Activated CD4-positive, alpha-beta T cell treated with anti-CD3 and anti-CD28 coated beads, Interleukin-2, amount 50 U/mL, for 24 hours (primary cell): Measurements from ENCODE around the gene SCRG1.
A peak's percentile ranks its signal among the peaks of the same experiment; 100 is the strongest.

Experiments used
- DNase-seq, 2 donors: peaks; one replicate each; pipeline ENCODE4 v3.0.0-alpha.2; 2020; ENCODE audit warnings: low read depth in 1 of 2, low spot score in 1 of 2

The SCRG1 gene

GRCh38 chr4:173411106-173411693 lies 12.3 kb upstream of the SCRG1 start:
- no peak for DNase-seq

- DNase-seq, result no peak
These were observed 11.2 kb upstream of the SCRG1 start for GRCh38 chr4:173410079-173410478.

GRCh38 chr4:173405840-173406606 lies 7.1 kb upstream of the SCRG1 start:
- no peak for DNase-seq

- DNase-seq, result no peak
These were observed 5.5 kb upstream of the SCRG1 start for GRCh38 chr4:173404296-173404865.

GRCh38 chr4:173403051-173403450 lies 4.1 kb upstream of the SCRG1 start:
- DNase-seq, result no peak

GRCh38 chr4:173401063-173401462 lies 2.1 kb upstream of the SCRG1 start:
- no peak for DNase-seq

GRCh38 chr4:173398220-173398619 lies 696 bp downstream of the SCRG1 start:
- no peak for DNase-seq

- no peak for DNase-seq
These were observed 1.3 kb downstream of the SCRG1 start for GRCh38 chr4:173397604-173398003.

GRCh38 chr4:173391701-173392100 lies 7.2 kb downstream of the SCRG1 start:
- no peak for DNase-seq

GRCh38 chr4:173386751-173387150 lies 12.2 kb downstream of the SCRG1 start:
- no peak for DNase-seq

GRCh38 chr4:173382349-173382748 lies 16.6 kb downstream of the SCRG1 start:
- DNase-seq, result no peak

GRCh38 chr4:173381610-173382009 lies 17.3 kb downstream of the SCRG1 start:
- DNase-seq, result no peak

- no peak for DNase-seq
These were observed 17.9 kb downstream of the SCRG1 start for GRCh38 chr4:173380987-173381386.

- DNase-seq, result no peak
These were observed 19.0 kb downstream of the SCRG1 start for GRCh38 chr4:173379929-173380328.

GRCh38 chr4:173374588-173374987 lies 24.3 kb downstream of the SCRG1 start:
- DNase-seq, result no peak

- peak; percentile 13 to 15 for DNase-seq
These were observed 27.4 kb downstream of the SCRG1 start for GRCh38 chr4:173371292-173372192.

GRCh38 chr4:173370477-173371291 lies 28.2 kb downstream of the SCRG1 start, which contains the start of gene SAP30:
TSS of gene SAP30 (plus strand) at chr4:173370954. CDS start at chr4:173371183, 229 bp downstream.
- peak; percentile 94 to 97 for DNase-seq

- DNase-seq, result no peak
These were observed 28.8 kb downstream of the SCRG1 start for GRCh38 chr4:173370130-173370476.

GRCh38 chr4:173367946-173368345 lies 31.0 kb downstream of the SCRG1 start:
- DNase-seq, result no peak

- no peak for DNase-seq
These were observed 31.6 kb downstream of the SCRG1 start for GRCh38 chr4:173367285-173367684.
